ENCODE measurements around the gene HNRNPA0.
A peak's percentile ranks its signal among the peaks of the same experiment; 100 is the strongest.

Gene HNRNPA0

GRCh38 chr5:137754188-137754960 is at the start of gene HNRNPA0:
Gene HNRNPA0, minus strand, starts transcription at chr5:137754363. Its CDS starts 297 bp downstream, at chr5:137754066.
- TF ChIP-seq CTCF (IDR thresholded peaks at IDR 0.05; ENCODE audit: low read depth, low read length, missing control alignments) = no peak
- DNase-seq (ENCODE audit: extremely low read depth, low read depth) = peak; percentile 94
- H3K4me3 ChIP-seq (replicated peaks; ENCODE audit: low read depth, low read length) = peak within 1 kb of the TSS; percentile 97

- DNase-seq (ENCODE audit: extremely low read depth, low read depth) = no peak
- TF ChIP-seq CTCF (IDR thresholded peaks at IDR 0.05; ENCODE audit: low read depth, low read length, missing control alignments) = no peak
Observed at GRCh38 chr5:137802282-137803210, 48.4 kb upstream of the HNRNPA0 start.

GRCh38 chr5:137800700-137801411 is 46.7 kb upstream of the HNRNPA0 start:
- no peak overlapping the region for H3K4me3 ChIP-seq (replicated peaks; ENCODE audit: low read depth, low read length)
- DNase-seq (ENCODE audit: extremely low read depth, low read depth) = no peak

More at GRCh38 chr5:137802282-137803210, 48.4 kb upstream of the HNRNPA0 start:
- no peak overlapping the region for H3K4me3 ChIP-seq (replicated peaks; ENCODE audit: low read depth, low read length)

GRCh38 chr5:137796279-137796678 is 42.1 kb upstream of the HNRNPA0 start:
- no peak for TF ChIP-seq CTCF (IDR thresholded peaks at IDR 0.05; ENCODE audit: low read depth, low read length, missing control alignments)
- H3K4me3 ChIP-seq (replicated peaks; ENCODE audit: low read depth, low read length) = no peak overlapping the region
- no peak for DNase-seq (ENCODE audit: extremely low read depth, low read depth)

More at GRCh38 chr5:137800700-137801411, 46.7 kb upstream of the HNRNPA0 start:
- TF ChIP-seq CTCF (IDR thresholded peaks at IDR 0.05; ENCODE audit: low read depth, low read length, missing control alignments) = no peak

- DNase-seq (ENCODE audit: extremely low read depth, low read depth) = no peak
- no peak for TF ChIP-seq CTCF (IDR thresholded peaks at IDR 0.05; ENCODE audit: low read depth, low read length, missing control alignments)
- H3K4me3 ChIP-seq (replicated peaks; ENCODE audit: low read depth, low read length) = no peak overlapping the region
Observed at GRCh38 chr5:137794863-137795262, 40.7 kb upstream of the HNRNPA0 start.

- no peak for DNase-seq (ENCODE audit: extremely low read depth, low read depth)
- no peak for TF ChIP-seq CTCF (IDR thresholded peaks at IDR 0.05; ENCODE audit: low read depth, low read length, missing control alignments)
- no peak overlapping the region for H3K4me3 ChIP-seq (replicated peaks; ENCODE audit: low read depth, low read length)
Observed at GRCh38 chr5:137792303-137792702, 38.1 kb upstream of the HNRNPA0 start.

Measured in HFF-Myc (cell line).